ENCODE data around the gene TMEM267. TPM values are rescaled to one million over a fixed set of nuclear protein-coding genes. Genes with fewer than 3 reads are reported as not detected.

TMEM267 gene
- total and polyA plus RNA-seq, 2 donors (not counting 1 experiment from before 2014, with no cell fraction given): 11.3 to 15.0 TPM

GRCh38 chr5:43491326-43491725 is 7.7 kb upstream of the TMEM267 start:
- Mint-ChIP-seq H3K9me3 (ENCODE audit: insufficient read depth) (no peaks in the 10 kb centered on the region), H3K4me1 (no peaks in the 10 kb centered on the region), H3K27me3 (no peaks in the 10 kb centered on the region), H3K27ac (no peak overlapping the region), H3K4me3 (no peak overlapping the region)
- no peaks in the 10 kb centered on the region for H3K4me1 ChIP-seq (ENCODE audit: control insufficient read depth in 2 of 2, insufficient read depth in 2 of 2, low read length in 2 of 2)
- H3K27ac ChIP-seq (ENCODE audit: low read length in 2 of 2): no peak overlapping the region
- no peaks in the 10 kb centered on the region for H3K9me3 ChIP-seq (ENCODE audit: control extremely low read depth in 1 of 3, control insufficient read depth in 2 of 3, insufficient read depth in 1 of 3, low read length in 2 of 3)
- H3K4me2 ChIP-seq (replicated peaks; ENCODE audit: low read depth, low read length, poor library complexity, severe bottlenecking): no peak overlapping the region
- no peak overlapping the region for H2AFZ ChIP-seq (ENCODE audit: insufficient read depth, low read depth, low read length, poor library complexity, severe bottlenecking)
- DNase-seq (no peak), ATAC-seq (ENCODE audit: low read depth) (no peak)
- ChIA-PET POLR2A (interaction anchor here (0.7 kb wide), 1 partner anchor 105 kb away, joined by 11 read pairs; no protein-coding TSS in a partner anchor), CTCF (interaction anchor here (0.6 kb wide), 1 partner anchor 33 kb away, joined by 4 read pairs; no protein-coding TSS in a partner anchor)
- H3K4me3 ChIP-seq (ENCODE audit: control extremely low read depth in 1 of 5, extremely low read depth in 1 of 5, insufficient read depth in 1 of 5, low read depth in 2 of 5, low read length in 4 of 5): no peak overlapping the region
- WGBS (ENCODE audit: insufficient coverage): no CpG with 5 or more reads among the region's 1 CpG
- H3K9ac ChIP-seq (ENCODE audit: low read length): no peak overlapping the region
- peaks cover 0 to 2% of the 10 kb centered on the region in 2 experiments for H3K36me3 ChIP-seq (replicated peaks in 1 of 2; ENCODE audit: control extremely low read depth in 1 of 2, control insufficient read depth in 1 of 2, extremely low read depth in 1 of 2, insufficient read depth in 2 of 2, low read length in 1 of 2)
- no peaks in the 10 kb centered on the region for H3K27me3 ChIP-seq (replicated peaks in 1 of 4; ENCODE audit: control extremely low read depth in 1 of 4, control insufficient read depth in 3 of 4, insufficient read depth in 4 of 4, low read length in 3 of 4)
- intact Hi-C loops (cut with micrococcal nuclease): no loop called here
- no peaks in the 10 kb centered on the region for H4K20me1 ChIP-seq (ENCODE audit: control insufficient read depth, insufficient read depth, low read length, poor library complexity, severe bottlenecking)
- H3K79me2 ChIP-seq (ENCODE audit: control insufficient read depth, insufficient read depth, low read length): no peaks in the 10 kb centered on the region
- TF ChIP-seq EZH2 (IDR thresholded peaks at IDR 0.05; ENCODE audit: borderline replicate concordance, insufficient read depth, low read depth, low read length, poor library complexity, severe bottlenecking): no peak
- no peak for TF ChIP-seq CTCF (IDR thresholded peaks at IDR 0.05)

DNA sequence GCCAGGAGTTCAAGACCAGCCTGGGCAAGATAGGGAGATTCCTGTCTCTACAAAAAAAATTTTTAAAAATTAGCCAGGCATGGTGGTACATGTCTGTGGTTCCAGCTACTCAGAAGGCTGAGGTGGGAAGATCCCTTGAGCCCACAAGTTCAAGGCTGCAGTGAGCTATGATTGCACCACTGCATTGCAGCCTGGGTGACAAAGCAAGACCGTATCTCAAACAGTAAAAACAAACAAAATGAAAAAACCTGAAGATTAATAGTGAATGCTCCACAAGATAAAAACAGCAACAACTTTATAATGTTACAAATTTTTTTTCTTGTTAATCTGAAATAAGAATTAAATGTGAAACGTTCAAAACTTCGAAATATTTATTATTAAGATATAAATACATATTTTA is 2.7 kb upstream of the TMEM267 start:
- no peak for TF ChIP-seq CTCF (IDR thresholded peaks at IDR 0.05)
- no peak for TF ChIP-seq EZH2 (IDR thresholded peaks at IDR 0.05; ENCODE audit: borderline replicate concordance, insufficient read depth, low read depth, low read length, poor library complexity, severe bottlenecking)
- DNase-seq (no peak), ATAC-seq (ENCODE audit: low read depth) (no peak)
- intact Hi-C loops (cut with micrococcal nuclease): loop anchor here (10.0 kb wide), 1 partner anchor 492 kb away; no protein-coding TSS in a partner anchor
- Mint-ChIP-seq H3K27me3 (no peaks in the 10 kb centered on the region), H3K4me3 (no peak overlapping the region), H3K4me1 (peaks cover 31% of the 10 kb centered on the region), H3K27ac (peak overlapping the region; percentile 53), H3K9me3 (ENCODE audit: insufficient read depth) (no peaks in the 10 kb centered on the region)
- Histone ChIP-seq H3K9me3 (ENCODE audit: control extremely low read depth in 1 of 3, control insufficient read depth in 2 of 3, insufficient read depth in 1 of 3, low read length in 2 of 3) (no peaks in the 10 kb centered on the region), H3K4me3 (ENCODE audit: control extremely low read depth in 1 of 5, extremely low read depth in 1 of 5, insufficient read depth in 1 of 5, low read depth in 2 of 5, low read length in 4 of 5) (no peak overlapping the region), H3K27me3 (replicated peaks in 1 of 4; ENCODE audit: control extremely low read depth in 1 of 4, control insufficient read depth in 3 of 4, insufficient read depth in 4 of 4, low read length in 3 of 4) (no peaks in the 10 kb centered on the region), H3K79me2 (ENCODE audit: control insufficient read depth, insufficient read depth, low read length) (peaks cover 18% of the 10 kb centered on the region), H2AFZ (ENCODE audit: insufficient read depth, low read depth, low read length, poor library complexity, severe bottlenecking) (no peak overlapping the region), H4K20me1 (ENCODE audit: control insufficient read depth, insufficient read depth, low read length, poor library complexity, severe bottlenecking) (no peaks in the 10 kb centered on the region), H3K4me1 (ENCODE audit: control insufficient read depth in 2 of 2, insufficient read depth in 2 of 2, low read length in 2 of 2) (peaks cover 22 to 23% of the 10 kb centered on the region in 2 donors), H3K36me3 (replicated peaks in 1 of 2; ENCODE audit: control extremely low read depth in 1 of 2, control insufficient read depth in 1 of 2, extremely low read depth in 1 of 2, insufficient read depth in 2 of 2, low read length in 1 of 2) (peaks cover 0 to 2% of the 10 kb centered on the region in 2 experiments), H3K9ac (ENCODE audit: low read length) (no peak overlapping the region), H3K4me2 (replicated peaks; ENCODE audit: low read depth, low read length, poor library complexity, severe bottlenecking) (no peak overlapping the region), H3K27ac (ENCODE audit: low read length in 2 of 2) (peak overlapping the region in 1 of 2 donors; percentile 99)
- WGBS (ENCODE audit: insufficient coverage): no CpG with 5 or more reads among the region's 3 CpGs
- CTCF ChIA-PET: interaction anchor here (1.5 to 3.2 kb wide), 3 partner anchors 97 to 173 kb away, joined by 5 to 41 read pairs (median 20); partner anchors contain the start of genes HMGCS1 and NNT
- POLR2A ChIA-PET: no interaction called here

Data from B cell (primary cell).